ENCODE measurements around the gene VWA3B.
"Not testable (repeated sequence)": the region's sequence is repeated elsewhere in the genome, so short reads cannot be mapped to it uniquely, and the experiment has no call there.

The VWA3B gene

GRCh38 chr2:98086491-98087446, at the start of gene VWA3B:
Gene VWA3B, plus strand, starts transcription at chr2:98087167. Its CDS starts 5,926 bp downstream, at chr2:98093093.
- peak; percentile 36 to 60 for DNase-seq

DNA sequence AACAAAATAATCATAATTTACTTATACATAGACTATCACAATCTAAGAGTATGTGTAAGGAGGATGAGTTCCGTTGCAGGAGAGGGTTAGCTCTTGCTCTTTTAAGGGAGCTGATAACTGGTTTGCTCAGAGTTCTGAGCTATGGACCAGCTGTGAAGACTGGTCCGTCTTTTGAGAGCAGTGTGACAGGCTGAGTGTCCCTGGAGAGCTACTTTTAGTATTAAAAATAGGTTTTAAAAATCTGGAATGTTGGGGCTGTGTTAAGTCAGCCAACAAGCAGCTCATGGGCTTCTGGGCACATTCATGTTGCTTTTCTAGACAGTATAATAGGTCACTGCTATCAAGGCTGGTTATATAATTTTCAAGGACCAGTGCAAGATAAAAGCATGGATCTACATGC, 49.8 kb upstream of the VWA3B start:
- peak in 1 of 2 experiments; percentile 12 for DNase-seq

DNA sequence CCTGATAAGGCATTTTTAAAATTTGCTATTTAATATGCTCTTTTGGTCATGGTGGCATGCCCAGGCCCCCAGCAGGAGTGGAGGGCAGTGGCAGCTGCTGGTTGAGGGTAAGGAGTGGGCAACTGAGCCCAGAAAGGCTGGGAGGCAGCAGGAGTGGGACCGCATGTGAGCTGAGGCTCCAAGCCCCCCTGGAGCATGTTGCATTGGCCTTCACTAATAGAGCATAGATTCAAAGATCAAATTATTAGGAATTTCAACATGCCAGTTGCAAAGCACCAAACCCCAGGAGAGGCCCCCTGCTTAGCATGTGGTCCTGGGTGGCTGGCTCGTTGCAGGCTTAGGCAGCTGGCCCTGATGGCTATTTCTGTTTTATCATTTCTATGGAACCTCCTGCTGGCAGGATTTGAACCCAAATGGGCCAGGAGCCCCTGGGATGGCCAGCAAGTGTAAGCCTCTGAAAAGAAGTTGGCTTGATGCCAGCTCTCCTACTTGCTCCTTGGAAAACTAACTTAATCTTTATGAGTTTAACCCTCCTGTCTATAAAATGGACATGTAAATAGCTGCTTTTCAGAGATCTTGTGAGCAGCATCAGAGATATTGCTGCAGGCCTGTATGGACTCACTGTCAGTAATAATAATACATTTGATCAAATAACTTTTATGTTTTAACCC, 49.2 kb upstream of the VWA3B start:
- DNase-seq: peak in 1 of 2 experiments; percentile 10

GRCh38 chr2:98039085-98039756, 47.7 kb upstream of the VWA3B start:
- DNase-seq: no peak

GRCh38 chr2:98040331-98040939, 46.5 kb upstream of the VWA3B start:
- no peak for DNase-seq

- DNase-seq: no peak
These were observed 43.9 kb upstream of the VWA3B start for GRCh38 chr2:98043101-98043500.

DNA sequence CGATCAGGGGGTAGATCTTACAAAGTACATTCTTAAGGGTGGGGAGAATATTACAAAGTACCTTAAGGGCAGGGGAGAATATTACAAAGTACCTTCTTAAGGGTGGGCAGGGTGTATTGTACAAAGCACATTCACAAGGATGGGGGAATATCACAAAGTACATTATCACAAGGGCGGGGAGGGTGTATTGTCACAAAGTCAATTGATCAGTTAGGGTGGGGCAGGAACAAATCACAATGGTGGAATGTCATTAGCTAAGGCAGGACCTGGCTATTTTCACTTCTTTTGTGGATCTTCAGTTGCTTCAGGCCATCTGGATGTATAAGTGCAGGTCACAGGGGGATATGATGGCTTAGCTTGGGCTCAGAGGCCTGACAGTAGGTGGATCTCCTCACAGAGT, 42.2 kb upstream of the VWA3B start:
- not testable (repeated sequence) for DNase-seq

GRCh38 chr2:98050070-98050469, 36.9 kb upstream of the VWA3B start:
- DNase-seq: no peak

DNA sequence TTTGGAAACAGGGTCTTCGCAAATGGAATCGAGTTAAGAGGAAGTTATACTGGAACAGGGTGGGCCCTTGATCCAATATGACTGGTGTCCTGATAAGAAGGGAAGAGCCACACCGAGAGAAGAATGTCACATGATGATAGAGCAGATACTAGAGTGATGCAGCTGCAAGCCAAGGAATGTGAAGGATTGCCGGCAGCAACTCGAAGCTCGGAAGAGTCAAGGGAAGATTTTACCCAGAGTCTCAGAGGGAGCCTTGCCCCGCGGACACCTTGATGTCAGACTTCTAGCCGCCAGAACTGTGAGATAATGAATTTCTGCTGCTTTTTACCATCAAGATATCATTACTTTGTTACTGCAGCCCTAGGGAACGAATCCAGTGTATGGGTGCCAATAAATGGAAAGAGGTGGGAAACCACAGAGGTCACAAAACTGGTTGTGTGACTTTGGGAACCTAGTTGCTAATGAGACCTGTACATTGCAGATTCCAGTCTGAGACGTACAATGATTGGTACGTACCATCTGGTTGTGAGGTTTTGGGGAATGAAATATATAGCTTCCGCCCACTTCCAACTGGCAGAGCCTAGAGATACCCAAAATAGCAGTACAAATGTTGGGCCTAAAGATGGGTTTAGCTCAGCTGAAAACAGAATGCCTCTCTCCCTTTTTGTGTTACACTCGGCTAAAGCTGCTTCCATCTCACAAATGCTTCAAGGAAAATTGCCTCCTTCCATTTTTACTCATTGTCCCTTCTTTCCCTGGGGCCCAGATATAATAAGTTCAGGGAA, 28.6 kb upstream of the VWA3B start:
- DNase-seq: no peak

DNA sequence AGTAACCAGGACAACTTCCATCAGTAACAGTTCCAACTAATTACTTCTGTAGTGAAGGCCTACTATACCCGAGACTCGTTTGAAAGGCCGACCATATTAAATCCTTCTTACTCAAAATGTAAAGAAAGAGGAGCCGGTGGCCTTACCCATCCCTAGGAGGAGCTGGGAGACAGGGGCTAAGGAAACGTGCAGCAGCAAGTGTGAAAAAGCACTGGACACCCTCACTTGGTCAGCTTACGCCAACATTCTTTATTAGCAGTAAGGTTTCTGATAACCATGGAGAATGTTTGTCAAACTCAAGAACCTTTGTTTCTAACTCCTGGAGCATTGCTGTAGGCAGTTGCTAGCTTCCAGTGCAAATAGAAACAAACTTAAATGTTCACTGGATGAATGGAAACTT, 26.7 kb upstream of the VWA3B start:
- no peak for DNase-seq

DNA sequence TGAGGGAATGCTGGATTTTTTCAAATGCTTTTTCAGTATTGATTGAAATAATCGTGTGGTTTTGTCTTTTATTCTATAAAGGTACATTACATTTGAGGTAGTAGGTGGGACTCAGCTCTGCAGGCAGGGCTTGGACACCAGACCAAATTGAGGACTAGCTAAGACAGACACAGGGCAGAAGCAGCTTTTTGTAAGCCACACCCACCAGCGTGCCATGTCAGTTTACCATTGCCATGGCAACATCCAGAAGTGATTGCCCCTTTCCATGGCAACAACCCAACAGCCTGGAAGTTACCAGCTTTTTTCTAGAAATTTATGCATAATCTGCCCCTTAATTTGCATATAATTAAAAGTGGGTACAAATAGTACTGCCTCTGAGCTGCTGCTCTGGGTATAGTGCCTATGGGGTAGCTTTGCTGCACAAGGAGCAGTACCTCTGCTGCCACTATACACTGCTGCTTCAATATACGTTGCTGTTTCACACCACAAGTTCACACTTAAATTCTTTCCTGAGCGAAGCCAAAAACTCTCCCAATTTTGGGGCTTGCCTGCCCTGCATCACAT, 23.6 kb upstream of the VWA3B start:
- no peak for DNase-seq

DNA sequence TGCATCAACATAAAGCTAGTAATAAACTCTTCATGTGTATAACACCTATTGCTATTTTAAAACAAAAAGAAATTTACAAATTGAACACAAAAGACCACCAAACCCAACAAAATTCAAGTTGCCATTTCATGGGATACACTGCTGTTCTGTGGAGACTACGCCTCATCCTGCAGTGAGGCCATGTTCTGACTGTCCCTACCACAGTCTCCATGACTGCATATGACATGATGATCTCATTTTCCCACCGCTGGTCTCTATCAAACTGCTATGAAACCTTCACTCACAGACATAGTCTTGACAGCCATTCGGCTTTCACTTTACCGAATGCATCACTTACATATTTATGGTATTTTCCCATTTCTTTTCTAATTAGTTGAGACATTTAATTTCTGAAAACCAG, 21.2 kb upstream of the VWA3B start:
- no peak for DNase-seq

DNA sequence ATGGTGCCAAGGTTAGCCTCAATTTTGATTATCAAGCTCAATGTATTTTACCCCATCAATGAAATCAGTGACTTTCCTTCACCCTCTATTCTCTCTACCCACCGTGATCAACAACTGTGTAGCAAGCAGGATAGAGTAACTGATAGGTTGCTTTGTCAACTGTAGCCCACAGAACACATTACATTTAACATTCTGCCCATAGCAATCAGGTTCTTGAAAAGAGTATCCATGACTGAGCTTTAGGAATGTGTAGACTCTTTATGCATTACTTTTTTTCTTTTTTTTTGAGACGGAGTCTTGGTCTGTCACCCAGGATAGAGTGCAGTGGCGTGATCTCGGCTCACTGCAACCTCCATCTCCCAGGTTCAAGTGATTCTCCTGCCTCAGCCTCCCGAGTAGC, 19.8 kb upstream of the VWA3B start:
- no peak for DNase-seq

DNA sequence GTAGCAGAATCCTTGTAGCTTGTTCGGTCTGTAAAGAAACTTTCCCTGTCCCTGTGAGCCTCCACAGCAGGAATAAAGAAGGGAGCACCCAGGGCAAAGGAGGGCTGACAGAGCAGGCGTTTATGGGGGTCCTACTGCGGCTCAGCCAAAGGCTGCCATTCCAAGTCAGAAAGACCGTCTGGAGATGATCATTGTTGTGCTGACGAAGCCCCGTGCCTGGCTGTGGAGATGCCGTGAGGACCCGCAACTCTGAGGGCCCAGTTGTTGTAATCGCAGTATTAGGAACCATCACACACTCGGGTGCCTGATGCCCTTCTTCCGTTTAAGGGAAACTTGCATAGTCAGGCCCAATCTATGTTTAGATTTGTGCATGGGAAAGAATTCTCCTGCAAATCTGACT, 16.9 kb upstream of the VWA3B start:
- DNase-seq: no peak

DNA sequence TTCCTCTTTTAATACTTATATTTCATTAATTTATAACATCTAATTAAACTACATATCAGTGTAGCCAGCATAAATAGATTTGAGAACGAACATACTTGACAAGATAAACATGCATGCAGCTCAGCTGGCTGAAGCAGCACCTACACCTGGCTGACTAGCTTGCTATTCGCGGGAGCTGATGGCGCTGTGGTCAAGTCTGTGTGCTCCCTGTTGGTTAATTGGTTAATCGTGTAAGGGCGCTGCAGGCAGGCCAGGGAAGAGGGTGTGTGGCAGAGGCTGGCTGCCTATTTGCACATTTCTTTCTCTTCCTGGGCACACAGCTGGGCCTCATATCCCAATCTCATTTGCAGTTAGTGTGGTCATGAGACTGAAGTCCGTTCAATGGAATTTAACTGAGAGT, 14.5 kb upstream of the VWA3B start:
- no peak for DNase-seq

- no peak for DNase-seq
These were observed 8.3 kb upstream of the VWA3B start for GRCh38 chr2:98078701-98079100.

- no peak for DNase-seq
These were observed 2.7 kb upstream of the VWA3B start for GRCh38 chr2:98084151-98084868.

DNA sequence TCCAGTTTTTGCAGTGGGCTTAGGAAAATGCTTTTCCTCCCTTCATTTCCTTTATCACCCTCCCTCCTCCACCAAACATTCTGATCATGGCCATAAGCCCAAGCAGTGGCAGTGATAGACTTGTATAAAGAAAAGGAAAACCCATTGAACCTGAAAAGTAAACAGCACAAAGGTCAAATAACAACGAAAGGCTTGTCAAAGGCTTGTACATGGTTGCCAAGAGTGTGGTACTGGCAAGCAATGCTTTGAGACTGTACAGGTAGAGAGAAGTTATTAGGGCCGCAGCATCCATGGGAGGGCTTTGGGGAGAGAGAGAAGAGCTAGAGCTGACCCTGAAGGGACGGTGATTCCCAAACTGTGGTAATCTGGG, 2.1 kb upstream of the VWA3B start:
- DNase-seq: no peak

GRCh38 chr2:98085649-98086048, 1.3 kb upstream of the VWA3B start:
- DNase-seq: no peak

- DNase-seq: no peak
These were observed 567 bp downstream of the VWA3B start for GRCh38 chr2:98087447-98088020.

GRCh38 chr2:98088261-98088660, 1.3 kb downstream of the VWA3B start:
- DNase-seq: no peak

All from NCI-H524 (cell line).